GM15510 (cell line): ENCODE measurements around the gene TNRC6C.

Source experiments
- POLR2A ChIP-seq: IDR thresholded peaks from 3 replicates; pipeline ENCODE4 v1.6.1; 2011; ENCODE audit warnings: borderline replicate concordance; ENCODE audit not compliant: insufficient read length; ENCODE audit errors: extremely low read depth

The TNRC6C gene

GRCh38 chr17:78141437-78142118, 183.1 kb downstream of the TNRC6C start:
- no peak for TF ChIP-seq POLR2A

GRCh38 chr17:78142119-78142861, 183.8 kb downstream of the TNRC6C start:
- no peak for TF ChIP-seq POLR2A

GRCh38 chr17:78143214-78144146, 185.0 kb downstream of the TNRC6C start:
- TF ChIP-seq POLR2A, result peak; percentile 11

GRCh38 chr17:78144147-78144719, 185.7 kb downstream of the TNRC6C start:
- TF ChIP-seq POLR2A, result peak; percentile 10

GRCh38 chr17:78144736-78145641, 186.5 kb downstream of the TNRC6C start:
- TF ChIP-seq POLR2A, result no peak

GRCh38 chr17:78146471-78146869, 188.0 kb downstream of the TNRC6C start:
- TF ChIP-seq POLR2A, result no peak

GRCh38 chr17:78146881-78147280, 188.4 kb downstream of the TNRC6C start:
- TF ChIP-seq POLR2A, result no peak

GRCh38 chr17:78147315-78147998, 189.0 kb downstream of the TNRC6C start:
- peak; percentile 14 for TF ChIP-seq POLR2A

- no peak for TF ChIP-seq POLR2A
Observed at GRCh38 chr17:78148286-78149016, 189.9 kb downstream of the TNRC6C start.

GRCh38 chr17:78151514-78152008, 193.1 kb downstream of the TNRC6C start:
- no peak for TF ChIP-seq POLR2A

- peak; percentile 25 for TF ChIP-seq POLR2A
Observed at GRCh38 chr17:78154903-78155811, 196.7 kb downstream of the TNRC6C start.
